RWPE2 (cell line): ENCODE data around the gene SNN.

Experiments
- ATAC-seq: fragments of 200-7000 bp; cut with Tn5 transposase; 3 replicates; pipeline ENCODE4 v1.9.1; 2021; ENCODE audit warnings: low read depth
- DNase-seq: peaks from one replicate; pipeline ENCODE4 v3.0.0-alpha.2; 2020; ENCODE audit warnings: low spot score
- H3K27ac ChIP-seq: fragments of 450-650 bp; 2 replicates; pipeline ENCODE4 v1.5.1; 2017; ENCODE audit warnings: mild to moderate bottlenecking; ENCODE audit not compliant: poor library complexity, severe bottlenecking
- H3K27me3 ChIP-seq: fragments of 250-450 bp; sonication (Bioruptor Pico); 2 replicates; pipeline ENCODE4 v1.5.1; 2021; ENCODE audit warnings: mild to moderate bottlenecking, moderate library complexity; ENCODE audit not compliant: insufficient read depth, poor library complexity, severe bottlenecking
- H3K36me3 ChIP-seq: fragments of 250-450 bp; sonication (Bioruptor Pico); 2 replicates; pipeline ENCODE4 v1.5.1; 2020; ENCODE audit warnings: low read depth, mild to moderate bottlenecking, moderate library complexity
- H3K4me1 ChIP-seq: fragments of 250-450 bp; sonication (Bioruptor Pico); 2 replicates; pipeline ENCODE4 v1.5.1; 2021; ENCODE audit warnings: mild to moderate bottlenecking, moderate library complexity; ENCODE audit not compliant: insufficient read depth, poor library complexity, severe bottlenecking
- H3K4me3 ChIP-seq: fragments of 250-450 bp; sonication (Bioruptor Pico); 2 replicates; pipeline ENCODE4 v1.5.1; 2021; ENCODE audit warnings: mild to moderate bottlenecking, moderate library complexity; ENCODE audit not compliant: severe bottlenecking
- H3K9me3 ChIP-seq: fragments of 250-450 bp; sonication (Bioruptor Pico); 2 replicates; pipeline ENCODE4 v1.5.1; 2021; ENCODE audit warnings: mild to moderate bottlenecking, moderate library complexity; ENCODE audit not compliant: severe bottlenecking
- CTCF ChIP-seq: fragments of 450-650 bp; IDR thresholded peaks from one replicate; pipeline ENCODE4 v1.5.1; 2017; ENCODE audit warnings: mild to moderate bottlenecking, moderate library complexity; ENCODE audit not compliant: poor library complexity, severe bottlenecking

Gene SNN

DNA sequence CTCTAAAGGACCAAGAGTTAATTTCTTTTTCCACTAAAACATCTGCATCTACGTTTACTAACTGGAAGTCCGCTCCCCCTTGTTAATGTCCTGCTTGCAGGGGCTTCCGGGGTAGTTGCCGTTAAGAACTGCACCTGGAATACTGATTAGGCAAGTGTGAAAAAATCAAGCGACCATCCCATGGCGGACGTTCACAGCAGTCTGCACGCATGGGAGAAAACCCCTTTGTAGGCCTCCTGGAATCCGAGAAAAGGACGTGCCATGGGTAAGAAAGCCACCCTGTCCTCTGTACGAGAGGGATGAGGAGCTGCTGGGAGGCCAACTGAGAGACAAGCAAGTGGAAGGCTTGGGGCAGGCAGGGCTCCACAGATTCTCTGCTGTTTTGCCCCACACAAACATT, 14.9 kb downstream of the SNN start:
- no peak for ATAC-seq
- Histone ChIP-seq H3K4me1 (peaks cover 11% of the 10 kb centered on the region), H3K4me3 (no peak overlapping the region), H3K9me3 (no peaks in the 10 kb centered on the region), H3K27me3 (no peaks in the 10 kb centered on the region), H3K27ac (peak overlapping the region; percentile 31), H3K36me3 (peaks cover 90% of the 10 kb centered on the region)
- no peak for DNase-seq
- TF ChIP-seq CTCF, result no peak

DNA sequence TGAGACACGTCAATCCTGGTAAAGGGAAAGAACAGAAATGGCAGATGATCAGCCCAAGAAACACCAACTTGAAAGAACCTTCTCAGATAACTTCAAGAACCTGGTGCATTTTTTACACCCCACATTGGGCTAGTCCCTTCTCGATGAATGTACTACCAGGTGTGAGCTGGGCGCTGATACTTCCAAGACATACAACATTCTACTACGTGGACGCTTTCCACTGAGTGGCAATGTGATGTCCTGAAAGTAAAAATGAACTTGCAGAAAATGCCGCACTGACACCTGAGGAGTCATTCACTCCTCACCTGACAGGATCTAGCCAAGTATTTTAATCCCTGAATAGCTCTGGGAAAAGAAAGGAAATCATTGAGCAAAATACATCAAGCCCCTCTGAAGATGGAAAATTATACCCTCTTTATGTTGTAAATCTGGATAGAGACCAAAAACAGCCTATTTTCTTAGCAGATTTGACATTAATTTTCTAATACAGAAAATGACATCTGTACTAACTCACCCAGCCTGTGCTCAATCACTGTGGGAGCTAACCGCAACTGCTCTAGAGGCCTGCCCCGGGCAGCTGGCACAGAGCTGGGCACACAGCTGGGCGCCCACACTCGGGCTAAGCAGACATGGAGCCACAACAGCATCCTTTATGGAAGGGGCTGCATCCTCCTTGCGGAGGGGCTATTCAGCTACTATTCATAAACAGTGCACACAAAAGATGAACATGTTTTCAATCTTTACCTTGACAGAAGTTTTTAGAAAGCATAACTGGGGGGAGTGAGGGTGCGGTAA, 16.2 kb downstream of the SNN start:
- DNase-seq, result no peak
- Histone ChIP-seq H3K4me3 (no peak overlapping the region), H3K9me3 (no peaks in the 10 kb centered on the region), H3K27me3 (no peaks in the 10 kb centered on the region), H3K36me3 (peaks cover 90% of the 10 kb centered on the region), H3K4me1 (peaks cover 11% of the 10 kb centered on the region), H3K27ac (no peak overlapping the region)
- TF ChIP-seq CTCF, result no peak
- ATAC-seq, result no peak

GRCh38 chr16:11685844-11686618, 17.8 kb downstream of the SNN start:
- peaks cover 87% of the 10 kb centered on the region for H3K36me3 ChIP-seq
- H3K9me3 ChIP-seq, result no peaks in the 10 kb centered on the region
- no peak overlapping the region for H3K27ac ChIP-seq
- DNase-seq (no peak), ATAC-seq (no peak)
- no peak overlapping the region for H3K4me3 ChIP-seq
- TF ChIP-seq CTCF, result no peak
- H3K4me1 ChIP-seq, result peaks cover 16% of the 10 kb centered on the region
- no peaks in the 10 kb centered on the region for H3K27me3 ChIP-seq

DNA sequence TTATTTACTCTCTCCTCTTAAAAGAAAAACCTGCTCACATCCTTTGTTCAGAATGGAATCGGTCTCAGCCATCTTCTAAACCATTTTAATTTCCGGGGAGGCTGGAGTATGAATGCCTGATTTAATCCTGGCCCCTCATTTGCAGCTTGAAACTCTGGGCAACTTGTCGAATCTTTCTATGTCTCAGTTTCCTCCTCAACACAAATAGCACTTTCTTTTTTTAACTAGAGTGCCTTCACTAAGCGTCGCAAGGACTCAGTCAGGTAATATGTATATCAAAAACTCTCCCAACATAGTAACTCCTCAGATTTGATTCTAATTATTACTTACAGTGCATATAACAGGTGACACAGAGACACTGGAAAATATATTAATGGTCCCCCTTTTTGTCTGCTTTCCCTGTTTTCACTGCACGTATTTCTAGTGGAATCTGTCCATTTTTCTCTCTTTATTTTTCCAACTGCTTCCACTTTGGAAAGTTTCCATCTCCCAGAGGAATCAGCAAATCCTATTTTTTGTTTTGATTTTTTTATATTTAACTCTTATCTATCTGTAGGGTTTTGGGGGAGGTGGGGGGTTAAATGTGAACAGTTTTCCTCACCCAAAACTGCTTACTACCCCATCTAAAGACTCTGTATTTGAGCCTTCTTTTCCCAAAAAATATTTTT, 18.6 kb downstream of the SNN start:
- Histone ChIP-seq H3K9me3 (no peaks in the 10 kb centered on the region), H3K4me1 (peaks cover 14% of the 10 kb centered on the region), H3K27me3 (no peaks in the 10 kb centered on the region), H3K4me3 (no peak overlapping the region), H3K36me3 (peaks cover 91% of the 10 kb centered on the region), H3K27ac (no peak overlapping the region)
- ATAC-seq (no peak), DNase-seq (no peak)
- no peak for TF ChIP-seq CTCF
